GOT3 (cell line): ENCODE results near the gene HAND1.

Source experiments
- DNase-seq: peaks from one replicate; lab custom pipeline; 2025; ENCODE audit warnings: mixed read lengths; lab: John Stamatoyannopoulos, UW

The HAND1 gene

DNA sequence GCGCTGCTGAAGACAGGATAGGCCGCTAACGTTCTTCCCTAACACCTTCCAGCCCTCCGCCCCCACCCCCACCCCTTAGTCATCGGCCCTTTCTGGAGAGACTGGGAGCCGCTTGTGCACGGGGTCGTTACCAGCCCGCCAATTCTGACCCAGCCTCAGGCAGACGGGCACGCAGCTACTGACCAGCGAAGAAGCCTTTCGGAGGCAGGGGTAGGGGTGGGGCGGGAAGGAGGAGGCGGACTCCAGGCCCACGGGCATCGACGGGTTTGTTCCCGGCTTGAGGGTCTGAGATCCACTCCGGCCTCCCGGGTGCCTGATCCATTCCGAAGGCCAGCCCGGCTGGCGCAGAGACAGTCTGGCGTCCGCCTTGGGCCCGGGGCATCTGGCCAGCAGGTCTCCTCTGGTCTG lies 729 bp upstream of the HAND1 start:
- DNase-seq, result no peak

DNA sequence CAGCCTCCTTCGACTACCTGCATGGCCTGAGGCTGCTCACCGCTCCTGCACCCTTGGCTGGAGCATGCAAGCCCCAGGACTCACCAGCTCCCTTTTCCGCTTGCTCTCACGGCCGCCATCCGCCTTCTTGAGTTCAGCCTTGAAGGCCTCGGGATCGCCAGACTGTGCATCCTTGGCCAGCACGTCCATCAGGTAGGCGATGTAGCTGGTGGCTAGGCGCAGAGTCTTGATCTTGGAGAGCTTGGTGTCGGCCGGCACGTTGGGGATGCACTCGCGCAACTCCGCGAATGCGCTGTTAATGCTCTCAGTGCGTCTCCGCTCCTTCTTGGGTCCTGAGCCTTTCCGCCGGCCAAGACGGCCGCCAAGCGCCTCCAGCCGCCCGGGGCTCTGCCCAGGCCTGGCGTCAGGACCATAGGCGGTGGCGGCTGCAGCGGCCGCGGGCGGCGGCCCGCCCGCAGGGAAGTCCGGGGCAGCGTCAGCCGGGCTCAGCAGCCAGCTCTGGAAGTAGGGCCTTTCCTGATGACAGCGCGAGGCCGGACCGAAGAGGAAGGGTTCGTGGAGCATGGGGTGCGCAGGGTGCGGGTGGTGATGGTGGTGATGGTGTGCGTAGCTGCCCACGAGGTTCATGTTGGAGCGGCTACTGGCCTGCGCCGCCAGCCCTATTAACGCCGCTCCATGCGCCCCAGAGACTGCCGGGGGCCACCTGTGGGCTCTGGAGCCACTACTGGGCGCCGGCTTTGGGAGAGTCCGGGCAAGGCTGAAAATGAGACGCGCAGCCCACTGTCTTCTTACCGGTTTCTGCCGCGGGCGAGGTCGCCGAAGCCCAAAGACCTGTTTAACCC lies 424 bp downstream of the HAND1 start:
- no peak for DNase-seq

DNA sequence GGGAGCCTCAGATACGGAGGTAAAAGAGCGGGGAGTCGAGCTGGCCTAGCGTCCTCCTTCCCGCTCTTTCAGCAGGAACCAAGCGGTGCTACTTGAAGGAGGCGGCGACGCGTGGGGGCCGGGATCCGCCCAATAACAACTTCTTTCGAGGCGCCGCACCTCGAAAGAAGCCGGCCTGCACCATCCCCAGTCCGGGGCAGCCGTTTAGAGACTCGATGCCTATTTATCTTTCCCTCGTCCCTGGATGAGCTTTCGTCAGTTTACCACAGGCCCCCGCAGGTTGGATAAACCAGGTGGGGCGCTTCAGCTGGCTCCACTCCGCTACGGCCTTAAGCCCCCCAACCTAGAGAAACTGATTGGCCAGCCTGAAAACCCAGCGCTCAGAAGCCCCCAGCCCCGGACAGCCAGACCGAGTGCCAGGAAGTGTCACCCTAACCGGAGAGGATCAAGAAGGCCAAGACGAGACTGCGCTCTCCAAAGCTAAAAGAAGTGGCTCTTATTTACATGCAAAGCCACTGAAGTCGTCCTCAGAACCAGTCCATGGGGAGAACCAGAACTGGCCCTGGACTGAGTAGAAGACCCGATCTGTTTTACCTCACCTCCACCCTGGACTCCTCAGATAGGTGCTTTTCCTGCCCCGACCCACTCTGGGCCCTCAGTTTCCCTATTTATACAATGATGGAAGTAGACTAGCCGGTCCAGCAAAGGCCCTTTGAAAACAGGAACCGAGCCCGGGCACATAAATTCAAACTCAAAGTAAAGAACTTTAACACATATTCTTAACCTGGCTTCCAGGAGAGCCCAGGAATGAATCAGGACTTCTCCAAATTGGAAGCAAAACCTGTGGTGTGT lies 1.4 kb downstream of the HAND1 start:
- DNase-seq, result no peak

DNA sequence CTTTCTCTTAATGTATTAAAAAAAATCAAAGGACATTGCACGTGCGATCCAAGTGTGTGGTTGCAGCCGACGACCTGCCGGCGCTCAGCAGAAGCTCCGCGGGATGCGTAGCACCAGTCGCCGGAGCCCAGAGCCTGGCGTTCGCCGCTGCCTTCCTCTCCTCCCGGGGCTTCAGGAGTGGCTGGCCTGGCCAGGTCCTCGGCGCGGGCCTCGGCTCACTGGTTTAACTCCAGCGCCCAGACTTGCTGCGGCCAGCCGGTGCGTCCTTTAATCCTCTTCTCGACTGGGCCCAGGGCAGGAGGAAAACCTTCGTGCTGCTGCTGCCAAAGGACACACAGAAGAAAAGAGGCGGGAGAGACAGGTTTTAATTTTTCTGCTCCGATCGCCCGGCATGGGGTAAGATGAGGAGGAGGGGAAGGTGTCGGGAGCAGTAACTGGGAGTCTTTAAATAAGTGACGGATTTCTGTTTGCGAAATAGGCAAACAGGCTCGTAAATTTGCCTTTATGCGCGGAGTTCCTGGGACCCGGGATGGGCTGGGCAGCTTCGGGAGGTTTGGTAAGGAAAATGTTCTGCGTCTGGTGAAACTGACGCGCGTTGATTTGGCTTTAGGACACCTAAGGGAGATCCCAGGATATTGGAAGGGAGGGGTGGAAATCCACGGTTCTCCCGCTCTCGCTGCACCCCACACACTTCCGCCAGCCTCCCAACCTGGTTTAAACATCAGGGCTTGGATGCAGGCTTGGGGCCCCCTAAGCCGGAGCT lies 2.3 kb downstream of the HAND1 start:
- DNase-seq, result no peak

DNA sequence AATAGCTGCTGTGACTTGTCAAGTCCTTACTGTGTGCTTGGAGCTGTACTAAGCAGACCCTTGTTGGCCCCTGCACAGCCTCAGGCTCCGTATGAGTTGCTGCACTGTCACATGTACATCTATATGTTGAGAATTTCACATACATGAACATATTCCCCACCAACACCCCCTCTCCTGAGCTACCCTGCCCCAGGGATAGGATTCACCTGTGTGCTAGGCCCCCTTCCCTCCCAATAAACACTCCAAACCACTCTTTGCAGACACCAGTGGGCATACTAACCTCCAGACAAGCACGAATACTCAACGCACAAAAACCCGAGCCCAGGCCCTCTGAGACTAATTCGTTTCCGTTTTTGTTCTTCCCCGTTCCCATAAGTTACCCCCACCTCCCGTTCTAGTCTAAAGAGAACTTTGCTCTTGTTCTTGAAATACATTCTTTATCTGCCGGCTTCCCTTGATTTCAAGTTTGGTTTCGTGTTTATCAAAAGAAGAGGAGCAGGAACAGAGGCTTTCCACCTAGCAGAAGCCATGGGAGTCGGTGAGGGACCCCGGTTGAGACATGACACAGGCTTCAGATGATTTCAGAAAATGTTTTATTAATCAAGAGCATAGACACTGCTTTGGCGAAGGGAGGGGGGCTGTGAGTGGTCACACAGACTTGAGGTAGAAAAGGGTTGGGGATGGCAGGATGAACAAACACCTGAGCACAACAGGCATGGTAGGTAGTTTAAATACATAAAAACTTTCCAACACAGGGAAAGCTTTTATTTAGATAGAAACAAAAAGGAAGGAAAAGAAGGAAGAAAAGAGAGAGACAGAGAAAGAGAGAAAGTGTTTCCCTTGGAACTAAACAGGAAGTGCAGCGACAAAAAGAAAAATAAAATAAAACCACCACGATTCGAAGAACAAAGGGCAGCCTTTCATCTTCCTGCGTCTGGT lies 3.4 kb downstream of the HAND1 start:
- no peak for DNase-seq

DNA sequence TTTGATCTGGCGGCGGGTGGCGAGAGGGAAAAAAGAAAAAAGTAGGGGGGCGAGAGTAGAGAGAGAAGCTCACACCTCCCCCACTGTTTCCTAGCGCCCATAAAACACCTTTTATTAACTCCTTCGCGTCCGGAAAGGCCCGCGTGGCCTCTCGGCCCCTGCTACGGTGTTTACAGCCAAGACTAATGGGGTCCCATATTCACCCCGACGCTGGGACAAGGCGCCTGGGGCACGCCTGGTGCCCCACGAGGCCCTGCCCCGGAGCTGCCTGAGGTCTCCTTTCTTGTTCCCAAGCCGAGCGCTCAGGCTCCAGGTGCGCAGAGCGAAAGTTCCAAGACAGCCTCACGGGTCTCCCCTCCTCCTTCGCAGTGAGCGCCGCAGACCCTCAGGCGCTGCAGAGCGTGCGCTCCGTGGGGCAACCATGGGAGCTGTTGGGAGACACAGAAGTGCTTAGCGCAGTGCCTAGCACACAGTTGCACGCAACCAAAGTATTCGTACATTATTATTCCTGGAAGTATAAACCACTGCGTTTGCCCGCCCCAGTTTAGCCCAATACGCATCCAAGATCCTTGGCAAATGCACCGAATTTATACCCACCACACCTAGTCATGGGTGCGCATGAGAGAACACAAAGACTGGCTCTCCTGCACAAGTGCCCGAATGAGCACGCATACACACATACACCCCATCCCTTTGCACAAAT lies 4.3 kb downstream of the HAND1 start:
- no peak for DNase-seq

DNA sequence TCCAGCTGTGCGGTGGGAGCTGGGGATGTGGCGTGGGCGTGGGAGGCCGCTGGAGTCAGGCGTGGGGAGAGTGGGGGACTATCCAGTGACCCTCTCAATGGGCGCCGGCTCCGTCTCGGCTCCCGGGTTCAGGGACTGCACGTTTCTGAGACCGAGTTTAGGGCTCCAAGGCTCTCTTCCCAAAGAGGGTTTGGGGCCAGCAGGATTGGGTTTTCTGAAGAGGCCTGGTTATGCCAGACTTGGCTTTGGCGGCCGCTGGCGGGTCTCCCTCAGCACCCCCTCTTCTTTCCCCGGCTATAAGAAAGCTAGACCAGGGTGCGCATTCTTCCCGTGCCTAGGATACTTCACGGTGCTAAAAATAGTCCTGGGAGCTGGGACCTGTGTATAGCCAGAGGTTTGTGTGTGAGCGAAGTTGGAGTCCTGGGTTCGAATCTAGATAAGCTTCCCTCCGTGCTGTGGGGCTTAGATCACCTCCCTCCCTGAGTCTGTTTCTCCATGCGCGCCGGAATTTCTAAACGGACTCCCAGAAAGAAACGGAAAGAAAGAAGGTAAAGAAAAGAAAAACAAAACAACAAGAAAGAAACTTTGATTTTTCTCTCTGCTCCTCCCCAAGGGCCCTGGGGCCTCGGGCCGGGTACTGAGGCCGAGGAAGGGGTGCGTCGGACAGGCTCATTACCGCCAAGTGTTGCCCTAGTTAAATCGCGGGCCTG lies 5.0 kb downstream of the HAND1 start:
- no peak for DNase-seq

DNA sequence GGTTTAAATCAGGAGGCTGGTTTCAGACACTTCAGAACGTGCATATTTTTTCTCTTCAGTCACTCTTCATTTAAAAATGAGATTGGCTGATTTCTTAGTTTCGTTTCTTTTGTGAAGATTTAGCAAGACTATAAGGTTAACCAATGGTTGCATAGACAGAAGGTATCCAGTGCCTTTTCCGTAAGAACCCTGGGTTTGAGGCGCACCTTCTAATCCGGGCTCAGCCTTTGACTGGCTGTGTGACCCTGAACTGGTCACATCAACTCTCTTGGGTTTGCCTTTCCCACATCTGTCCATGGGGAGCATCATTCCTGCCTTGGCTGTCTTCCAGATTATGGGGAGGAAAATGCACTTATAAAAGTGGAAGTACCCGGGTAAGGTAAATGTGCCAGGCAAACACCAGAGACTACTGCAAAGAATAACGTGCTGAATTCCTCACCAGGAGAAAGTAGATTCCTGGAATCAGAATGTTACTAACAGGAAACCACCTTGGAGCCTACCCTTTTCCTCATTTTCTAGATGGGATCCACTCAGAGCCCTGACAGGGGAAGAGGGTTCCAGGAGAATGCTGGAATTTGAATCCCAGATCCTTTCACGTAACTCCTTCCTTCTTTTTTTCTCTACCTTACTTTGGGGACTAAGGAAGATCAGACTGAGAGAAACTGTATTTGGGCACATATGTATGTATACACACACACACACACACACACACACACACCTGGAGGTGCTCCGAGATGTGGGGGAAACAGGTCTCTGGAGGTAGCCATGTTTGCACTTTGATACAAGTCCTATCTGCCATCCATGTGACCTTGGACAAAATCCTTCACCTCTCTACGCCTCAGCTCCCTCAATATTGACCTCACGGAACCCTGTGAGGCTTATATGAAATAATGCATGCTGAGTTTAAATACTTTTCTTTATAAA lies 6.8 kb downstream of the HAND1 start:
- no peak for DNase-seq

DNA sequence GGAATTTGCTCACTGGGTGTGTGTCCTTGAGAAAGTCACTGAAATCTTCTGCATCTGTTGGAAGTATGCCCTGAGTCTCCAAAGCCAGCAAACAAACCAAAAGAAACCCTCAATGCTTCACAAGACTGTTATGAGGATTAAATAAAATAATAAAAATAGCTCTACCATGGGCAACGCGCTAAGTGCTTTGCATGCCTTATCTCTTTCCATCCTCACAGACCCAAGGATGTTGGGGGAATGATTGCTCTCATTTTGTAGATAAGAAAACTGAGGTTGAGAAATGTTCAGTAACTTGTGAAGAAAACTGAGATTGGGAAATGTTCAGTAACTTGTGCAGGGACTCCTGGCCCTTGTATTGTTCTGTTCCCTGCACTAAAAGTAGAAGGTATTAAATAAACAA lies 7.9 kb downstream of the HAND1 start:
- no peak for DNase-seq

DNA sequence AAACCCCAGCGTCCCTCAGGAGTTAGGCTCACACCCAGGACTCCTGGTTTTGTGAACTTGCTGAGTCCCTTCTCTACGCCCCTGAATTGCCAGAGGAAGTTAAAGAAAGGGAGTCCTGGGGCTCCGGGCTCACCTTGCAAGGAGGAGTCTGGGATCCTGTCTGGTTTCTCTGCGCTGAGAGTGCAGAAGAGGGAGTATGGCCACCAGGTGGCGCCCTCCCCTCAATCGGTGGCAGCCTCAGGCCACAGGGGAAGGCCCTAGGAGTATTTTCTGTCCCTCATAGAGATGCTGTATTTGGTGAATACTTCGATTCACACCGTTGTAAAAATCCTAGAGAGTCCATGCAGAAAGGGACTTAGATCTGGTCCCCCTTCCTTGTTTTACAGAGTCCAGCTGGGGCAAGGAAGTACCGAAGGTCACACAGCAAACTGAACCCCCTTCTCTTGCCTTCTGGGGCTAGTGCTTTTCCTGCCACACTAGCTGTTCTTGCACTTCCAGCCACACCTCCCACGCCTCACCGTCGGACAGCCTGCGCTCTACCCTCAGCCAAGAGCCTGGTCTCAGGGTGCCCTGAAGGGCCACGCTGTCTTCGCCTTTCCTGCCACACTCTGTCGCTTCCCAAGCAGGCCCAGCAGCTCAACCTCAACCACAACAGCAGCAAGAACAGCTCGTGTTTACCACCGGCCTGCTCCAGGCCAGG lies 10.2 kb downstream of the HAND1 start:
- peak; percentile 41 for DNase-seq

DNA sequence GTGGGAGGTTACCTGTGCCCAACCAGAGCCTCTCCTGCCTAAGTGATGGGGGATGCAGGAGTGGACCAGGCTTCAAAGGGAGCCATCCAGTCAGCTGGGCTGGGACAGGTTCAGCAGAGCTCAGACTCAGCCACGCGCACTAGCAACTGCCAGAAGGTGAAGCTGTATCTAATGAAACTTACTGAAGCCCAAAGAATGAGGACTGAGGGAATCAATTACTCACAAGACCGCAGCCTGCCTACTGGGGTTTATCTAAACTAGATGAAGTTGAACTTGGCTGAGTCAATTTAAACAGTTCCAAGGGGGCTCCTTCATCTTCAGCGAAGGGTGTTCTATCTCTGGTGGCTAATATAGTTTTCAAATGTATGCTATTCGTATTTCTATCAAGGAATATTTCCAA lies 11.4 kb downstream of the HAND1 start:
- no peak for DNase-seq

DNA sequence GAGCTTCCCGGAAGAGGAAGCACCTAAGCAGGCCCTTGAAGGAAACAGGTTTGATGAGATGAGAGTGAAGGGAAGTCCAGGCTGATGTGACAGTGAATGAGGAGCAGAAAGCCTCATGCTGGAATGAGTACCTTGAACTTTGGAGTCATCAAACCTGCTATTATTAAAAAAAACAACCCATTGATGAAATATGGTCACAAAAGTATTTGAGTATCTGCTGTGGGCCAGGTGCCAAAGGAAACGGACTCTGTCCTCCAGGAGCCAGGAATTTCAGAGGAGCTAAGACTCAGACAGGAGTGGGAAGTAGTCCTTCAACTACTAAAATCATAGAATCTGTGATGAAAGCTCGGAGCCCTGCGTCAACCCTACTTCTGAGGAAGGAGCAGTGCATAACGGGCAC lies 11.9 kb downstream of the HAND1 start:
- DNase-seq, result no peak

DNA sequence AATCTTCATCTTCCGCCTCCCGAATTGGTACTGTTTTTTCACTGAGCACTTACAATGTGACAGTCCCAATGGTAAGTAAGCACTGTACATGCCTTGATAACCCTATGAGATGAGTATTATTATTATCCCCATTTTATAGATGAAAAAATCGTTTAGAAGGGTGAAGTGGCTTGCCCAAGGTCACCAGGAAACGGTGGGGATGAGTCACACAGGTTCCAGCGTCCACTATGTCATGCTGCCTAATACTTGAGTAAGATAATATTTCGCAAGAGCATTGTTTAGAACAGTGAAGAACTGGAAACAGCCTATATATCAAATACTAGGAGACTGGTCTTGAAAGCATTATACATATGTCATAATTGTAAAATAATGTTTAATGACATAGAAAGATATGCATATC lies 12.9 kb downstream of the HAND1 start:
- DNase-seq, result no peak

DNA sequence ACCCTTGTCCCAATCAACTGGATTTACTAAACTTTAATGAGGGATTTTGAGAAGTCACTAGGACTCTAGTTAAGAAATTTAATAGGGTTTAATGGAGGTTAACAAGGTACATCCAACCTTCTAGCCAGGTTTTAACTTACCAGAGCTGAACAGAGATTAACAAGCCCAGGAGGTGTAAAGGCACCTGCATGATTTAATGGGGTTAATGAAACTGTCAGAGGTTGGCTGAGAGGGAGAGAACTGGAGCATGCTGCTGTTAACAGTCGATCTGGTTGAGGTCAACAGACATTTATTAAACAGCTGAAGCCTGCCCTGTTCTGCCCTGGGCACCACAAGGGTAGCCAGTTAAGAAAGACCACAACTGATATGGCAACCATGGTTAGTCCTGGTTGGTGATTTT lies 13.6 kb downstream of the HAND1 start:
- no peak for DNase-seq

DNA sequence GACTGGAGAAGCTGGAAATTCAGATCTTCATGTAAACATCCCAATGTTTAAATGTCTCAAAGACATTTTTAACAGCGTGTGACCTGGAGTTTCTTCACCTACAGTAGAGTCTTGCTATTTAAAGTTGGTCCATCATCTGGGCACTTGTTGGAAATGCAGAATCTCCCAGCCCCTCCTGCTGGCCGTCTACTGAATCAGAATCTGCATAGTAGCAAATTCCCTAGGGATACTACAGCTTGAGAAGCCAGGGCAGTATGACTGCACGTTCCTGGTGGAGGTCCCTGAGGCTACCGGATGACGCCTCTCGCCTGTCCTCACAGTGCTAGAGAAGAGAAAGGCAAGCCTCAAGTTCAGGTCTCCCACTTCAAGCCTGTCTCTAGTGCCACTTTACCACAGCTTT lies 16.5 kb downstream of the HAND1 start:
- no peak for DNase-seq

DNA sequence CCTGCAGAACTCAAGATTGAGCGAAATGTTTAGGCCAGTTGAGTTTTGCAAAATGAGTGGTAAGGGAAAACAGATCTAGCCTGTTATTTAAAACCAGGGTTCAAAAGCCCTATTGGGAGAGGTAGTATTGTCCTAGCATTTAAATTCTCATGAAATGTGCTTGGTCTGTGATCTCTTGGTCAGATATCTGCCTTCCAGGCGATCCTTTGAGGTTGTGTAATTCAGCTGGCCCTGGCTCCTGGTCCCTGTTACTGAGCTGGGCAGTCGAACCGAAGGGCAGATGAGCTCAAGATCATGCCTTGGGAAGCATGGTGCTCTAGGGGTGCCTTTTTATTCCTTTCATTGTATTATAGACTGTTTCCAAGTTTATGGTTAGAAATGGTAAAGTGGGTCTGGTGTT lies 17.9 kb downstream of the HAND1 start:
- DNase-seq, result no peak

DNA sequence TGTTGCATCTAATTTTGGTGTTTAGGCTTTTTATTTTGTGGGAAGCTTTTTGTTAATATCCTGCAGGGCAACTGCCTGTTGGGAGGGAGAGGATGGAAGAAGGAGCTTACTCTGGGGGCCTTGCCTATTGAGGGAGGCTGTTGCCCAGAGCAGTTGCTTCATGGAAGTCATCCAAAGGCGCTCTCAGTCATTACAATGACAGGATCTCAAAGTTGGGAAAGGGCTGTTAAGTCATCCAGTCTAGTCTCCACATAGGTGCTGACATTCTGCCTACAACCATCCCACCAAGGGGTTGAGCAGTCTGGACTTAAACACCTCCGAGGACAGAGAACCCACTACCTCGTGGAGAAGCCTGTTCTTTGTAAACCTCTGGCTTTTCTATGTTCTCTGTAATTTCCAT lies 19.0 kb downstream of the HAND1 start:
- DNase-seq, result no peak

DNA sequence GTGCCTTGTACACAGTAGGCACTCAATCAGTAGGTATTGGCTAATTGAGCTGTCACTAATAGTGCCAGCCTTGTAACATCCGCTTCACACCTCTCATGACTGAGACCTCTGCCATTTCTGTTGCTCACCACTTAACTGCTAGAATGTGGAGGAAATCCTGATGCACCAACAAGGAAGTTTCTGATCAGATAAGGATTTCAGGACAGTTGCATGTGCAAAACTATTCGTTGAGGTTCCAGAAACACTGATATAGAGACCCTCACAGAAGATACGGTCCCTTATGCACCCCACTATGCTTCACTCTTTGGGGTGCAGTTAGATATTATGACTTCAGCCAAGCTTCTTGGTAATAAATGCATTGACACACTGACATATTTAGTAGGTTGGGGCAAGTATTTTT lies 21.5 kb downstream of the HAND1 start:
- no peak for DNase-seq
